Glomerular visceral epithelial cell (primary cell): Measurements from ENCODE around the gene POU4F2.

Source experiments
- DNase-seq: peaks from one replicate; pipeline ENCODE4 v3.0.0-alpha.2; 2016; ENCODE audit errors: extremely low spot score

The POU4F2 gene, protein sequence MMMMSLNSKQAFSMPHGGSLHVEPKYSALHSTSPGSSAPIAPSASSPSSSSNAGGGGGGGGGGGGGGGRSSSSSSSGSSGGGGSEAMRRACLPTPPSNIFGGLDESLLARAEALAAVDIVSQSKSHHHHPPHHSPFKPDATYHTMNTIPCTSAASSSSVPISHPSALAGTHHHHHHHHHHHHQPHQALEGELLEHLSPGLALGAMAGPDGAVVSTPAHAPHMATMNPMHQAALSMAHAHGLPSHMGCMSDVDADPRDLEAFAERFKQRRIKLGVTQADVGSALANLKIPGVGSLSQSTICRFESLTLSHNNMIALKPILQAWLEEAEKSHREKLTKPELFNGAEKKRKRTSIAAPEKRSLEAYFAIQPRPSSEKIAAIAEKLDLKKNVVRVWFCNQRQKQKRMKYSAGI

DNA sequence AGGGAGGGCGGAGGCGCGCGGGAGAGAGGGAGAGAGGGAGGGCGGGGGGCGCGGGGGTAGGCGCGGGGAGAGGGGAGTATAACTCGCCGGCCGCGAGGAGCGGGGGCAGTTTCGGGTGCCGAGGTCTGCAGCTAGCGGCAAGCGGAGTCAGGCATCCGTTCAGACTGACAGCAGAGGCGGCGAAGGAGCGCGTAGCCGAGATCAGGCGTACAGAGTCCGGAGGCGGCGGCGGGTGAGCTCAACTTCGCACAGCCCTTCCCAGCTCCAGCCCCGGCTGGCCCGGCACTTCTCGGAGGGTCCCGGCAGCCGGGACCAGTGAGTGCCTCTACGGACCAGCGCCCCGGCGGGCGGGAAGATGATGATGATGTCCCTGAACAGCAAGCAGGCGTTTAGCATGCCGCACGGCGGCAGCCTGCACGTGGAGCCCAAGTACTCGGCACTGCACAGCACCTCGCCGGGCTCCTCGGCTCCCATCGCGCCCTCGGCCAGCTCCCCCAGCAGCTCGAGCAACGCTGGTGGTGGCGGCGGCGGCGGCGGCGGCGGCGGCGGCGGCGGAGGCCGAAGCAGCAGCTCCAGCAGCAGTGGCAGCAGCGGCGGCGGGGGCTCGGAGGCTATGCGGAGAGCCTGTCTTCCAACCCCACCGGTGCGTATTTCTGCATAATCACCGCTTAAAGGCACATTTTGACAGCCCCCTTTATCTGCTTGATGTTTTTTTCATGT is at the start of gene POU4F2:
Gene POU4F2 (plus strand): TSS at position 108 of the 720 bp plus-strand sequence. CDS start 248 bp downstream, at position 356.
- peak; percentile 39 for DNase-seq

DNA sequence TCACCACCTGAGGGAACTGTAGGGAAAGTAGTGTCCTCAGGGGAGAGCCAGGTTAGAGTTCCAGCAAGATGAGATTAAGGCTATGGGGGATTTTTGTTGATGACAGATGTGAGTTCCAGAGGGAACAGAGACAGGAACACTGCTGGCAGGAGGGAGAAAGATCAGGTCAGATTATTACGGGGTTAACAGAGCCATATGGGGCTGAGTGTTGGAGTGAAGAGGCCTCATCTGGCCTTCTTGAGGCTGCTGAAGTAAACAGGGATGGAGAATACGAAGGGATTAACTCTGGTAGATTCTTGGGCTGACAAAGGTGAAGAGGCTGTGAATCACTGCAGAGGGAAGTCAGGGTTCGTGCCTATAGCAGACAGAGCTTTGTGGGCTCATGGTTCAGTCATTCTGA is 47.9 kb upstream of the POU4F2 start:
- no peak for DNase-seq

DNA sequence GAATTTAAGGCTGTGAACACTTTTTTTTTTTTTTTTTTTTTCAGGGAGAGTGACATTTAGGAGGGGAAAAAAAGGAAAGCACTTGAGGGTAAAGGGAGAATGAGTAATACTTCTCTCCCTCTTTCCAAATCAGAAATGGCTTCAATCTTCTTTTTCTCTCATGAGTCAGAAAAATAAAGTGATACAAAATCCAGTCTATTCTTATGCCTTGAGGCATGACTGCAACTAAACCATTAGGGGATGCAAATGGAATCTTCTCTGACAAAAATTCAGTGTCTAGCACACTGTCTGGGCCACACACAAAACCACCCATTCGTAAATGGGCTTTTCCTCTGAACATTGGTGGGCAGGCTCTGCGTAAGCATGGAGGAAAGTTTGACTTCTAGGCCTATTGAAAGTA is 46.7 kb upstream of the POU4F2 start:
- DNase-seq = no peak

DNA sequence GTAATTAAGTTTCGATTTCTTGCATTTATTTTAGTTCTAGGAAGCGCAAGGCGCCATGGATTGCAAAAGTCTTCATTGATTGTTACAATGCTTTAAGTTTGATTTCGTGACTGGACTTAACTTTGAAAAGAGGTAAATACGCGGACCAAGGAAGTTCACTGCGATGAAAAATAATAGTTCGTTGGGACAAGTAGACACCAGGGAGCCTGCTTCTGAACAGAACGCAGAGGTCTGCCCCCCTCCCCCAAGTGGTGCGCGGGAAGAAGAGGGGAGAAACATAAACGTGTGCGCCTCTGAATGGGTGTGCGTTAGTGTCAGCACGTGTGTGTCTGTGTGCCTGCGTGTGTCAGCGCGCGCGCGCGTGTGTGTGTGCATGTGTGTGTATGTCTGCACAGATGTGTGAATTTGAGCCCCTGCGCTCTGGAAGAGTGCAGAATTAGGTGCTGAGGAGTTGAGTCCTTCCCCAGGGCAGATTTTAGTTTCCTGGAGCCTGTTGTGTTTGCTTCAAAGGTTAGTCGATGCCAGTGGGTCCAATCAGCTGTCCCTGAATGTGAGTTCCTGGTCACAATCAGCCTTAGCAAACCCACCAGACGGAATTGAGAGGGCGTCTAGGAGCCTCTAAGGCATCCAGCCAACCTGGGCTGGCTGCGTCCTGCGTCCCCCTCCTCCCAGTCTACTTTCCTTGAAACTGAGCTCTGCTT is 5.8 kb upstream of the POU4F2 start:
- DNase-seq = no peak

DNA sequence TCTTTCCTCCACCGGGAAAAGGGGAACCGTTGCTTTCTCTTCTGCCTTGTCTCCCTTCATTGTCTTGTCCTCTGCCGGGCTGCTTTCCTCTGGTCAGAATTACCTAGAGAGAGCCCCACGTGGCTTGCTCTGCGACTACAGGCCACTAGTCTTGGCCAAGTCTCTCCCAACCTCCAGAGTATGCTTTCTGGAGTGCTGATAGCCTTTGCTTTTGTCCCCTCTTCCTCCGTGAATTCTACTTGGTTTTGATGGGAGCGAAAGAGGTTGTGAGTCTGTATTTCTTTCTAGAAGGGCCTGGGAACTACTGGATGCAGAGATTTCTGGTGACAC is 5.3 kb upstream of the POU4F2 start:
- no peak for DNase-seq

DNA sequence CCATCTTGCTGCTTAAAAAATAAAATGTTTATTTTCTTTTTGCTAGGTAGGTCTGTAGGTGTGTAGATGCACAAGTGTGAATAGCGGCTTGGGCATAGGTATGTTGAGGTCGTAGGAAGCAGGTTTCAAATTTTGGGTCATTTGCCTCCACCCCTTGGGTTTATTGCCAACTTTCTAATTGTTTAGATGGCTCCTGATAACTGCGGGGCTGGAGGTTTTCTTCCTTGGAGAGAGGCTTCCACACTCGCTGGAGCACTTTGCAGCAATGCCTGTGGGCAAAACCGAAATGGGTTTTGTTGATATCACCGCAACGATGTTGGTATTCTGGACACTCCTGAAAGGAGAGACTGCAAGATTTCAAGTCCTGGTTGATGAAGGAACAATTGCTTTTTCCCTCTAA is 3.9 kb upstream of the POU4F2 start:
- DNase-seq = no peak

DNA sequence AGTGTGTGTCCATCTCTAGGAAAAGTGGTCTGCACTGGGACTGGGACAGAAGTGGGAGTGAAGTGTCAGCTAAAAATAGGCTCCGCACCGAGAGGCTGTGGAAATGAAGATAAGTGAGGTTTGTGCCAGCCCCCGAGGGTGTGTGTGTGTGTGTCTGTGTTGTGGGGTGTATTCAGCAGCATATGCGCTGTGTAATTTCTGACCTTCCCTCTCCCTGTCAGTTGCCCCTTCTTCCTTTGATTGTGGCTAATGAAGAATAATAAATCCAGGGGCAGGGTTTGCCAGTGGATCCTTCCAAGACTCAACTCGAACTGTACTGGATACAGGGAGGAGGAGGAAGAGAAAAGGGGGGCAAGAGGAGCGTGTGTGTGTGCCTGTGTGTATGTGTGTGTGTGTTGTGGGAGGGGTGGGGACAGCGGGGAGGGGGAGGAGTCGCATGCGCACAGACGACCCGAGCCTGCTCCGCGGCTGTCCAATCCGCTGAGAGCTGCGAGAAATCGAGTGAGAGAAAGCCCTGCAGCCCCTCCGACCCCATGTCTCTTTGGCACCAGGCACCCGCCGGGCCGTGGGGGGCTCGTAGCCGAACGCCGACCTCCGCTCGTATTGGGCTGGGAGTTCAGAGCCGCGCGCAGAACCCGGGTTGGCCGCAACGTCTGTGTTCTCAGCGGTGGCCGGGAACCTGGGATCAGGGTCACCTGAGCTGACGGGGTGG is 916 bp upstream of the POU4F2 start:
- peak; percentile 8 for DNase-seq

DNA sequence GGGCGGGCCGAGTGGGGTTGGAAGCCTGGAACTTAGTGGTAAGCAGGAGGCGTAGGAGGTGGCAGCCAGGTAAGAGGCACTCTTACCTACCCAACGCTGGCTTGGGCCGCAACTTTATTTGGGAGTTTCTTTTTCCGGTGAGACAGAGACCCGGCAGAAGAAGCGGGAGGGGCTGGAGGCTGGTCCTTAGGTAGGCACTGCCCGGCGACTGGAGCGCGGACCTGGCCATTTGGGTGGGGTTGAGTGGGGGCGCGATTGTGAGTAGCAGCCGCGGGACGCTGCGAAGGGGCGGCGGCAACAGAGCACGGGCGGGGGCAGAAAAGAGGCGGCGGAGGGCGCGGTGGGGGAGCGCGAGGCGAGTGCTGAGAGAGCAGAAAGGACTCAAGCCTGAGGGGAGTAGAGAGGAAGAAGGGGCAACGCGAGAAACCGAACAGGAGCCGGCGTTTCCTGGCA is 334 bp upstream of the POU4F2 start:
- no peak for DNase-seq

DNA sequence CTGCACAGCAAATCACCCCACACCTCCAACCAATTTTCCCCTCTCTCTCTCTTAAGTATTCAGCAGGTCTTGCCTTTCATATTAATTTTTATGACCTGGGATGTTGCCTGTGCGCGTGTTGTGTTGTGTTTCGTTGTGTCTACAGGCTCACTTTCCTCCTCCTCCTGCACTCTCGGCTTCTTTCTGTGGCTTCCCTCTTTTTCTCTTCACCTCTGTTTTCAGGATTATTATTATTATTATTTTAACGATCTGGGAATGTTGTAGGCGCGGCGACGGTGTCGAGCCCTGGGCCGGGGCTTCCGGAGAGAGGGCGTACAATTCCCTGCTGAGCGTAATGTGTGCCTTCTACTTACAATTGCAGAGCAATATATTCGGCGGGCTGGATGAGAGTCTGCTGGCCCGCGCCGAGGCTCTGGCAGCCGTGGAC is 826 bp downstream of the POU4F2 start:
- DNase-seq = no peak

DNA sequence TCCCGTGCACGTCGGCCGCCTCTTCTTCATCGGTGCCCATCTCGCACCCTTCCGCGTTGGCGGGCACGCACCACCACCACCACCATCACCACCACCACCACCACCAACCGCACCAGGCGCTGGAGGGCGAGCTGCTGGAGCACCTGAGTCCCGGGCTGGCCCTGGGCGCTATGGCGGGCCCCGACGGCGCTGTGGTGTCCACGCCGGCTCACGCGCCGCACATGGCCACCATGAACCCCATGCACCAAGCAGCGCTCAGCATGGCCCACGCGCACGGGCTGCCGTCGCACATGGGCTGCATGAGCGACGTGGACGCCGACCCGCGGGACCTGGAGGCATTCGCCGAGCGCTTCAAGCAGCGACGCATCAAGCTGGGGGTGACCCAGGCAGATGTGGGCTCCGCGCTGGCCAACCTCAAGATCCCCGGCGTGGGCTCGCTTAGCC is 1.4 kb downstream of the POU4F2 start:
- DNase-seq = no peak

DNA sequence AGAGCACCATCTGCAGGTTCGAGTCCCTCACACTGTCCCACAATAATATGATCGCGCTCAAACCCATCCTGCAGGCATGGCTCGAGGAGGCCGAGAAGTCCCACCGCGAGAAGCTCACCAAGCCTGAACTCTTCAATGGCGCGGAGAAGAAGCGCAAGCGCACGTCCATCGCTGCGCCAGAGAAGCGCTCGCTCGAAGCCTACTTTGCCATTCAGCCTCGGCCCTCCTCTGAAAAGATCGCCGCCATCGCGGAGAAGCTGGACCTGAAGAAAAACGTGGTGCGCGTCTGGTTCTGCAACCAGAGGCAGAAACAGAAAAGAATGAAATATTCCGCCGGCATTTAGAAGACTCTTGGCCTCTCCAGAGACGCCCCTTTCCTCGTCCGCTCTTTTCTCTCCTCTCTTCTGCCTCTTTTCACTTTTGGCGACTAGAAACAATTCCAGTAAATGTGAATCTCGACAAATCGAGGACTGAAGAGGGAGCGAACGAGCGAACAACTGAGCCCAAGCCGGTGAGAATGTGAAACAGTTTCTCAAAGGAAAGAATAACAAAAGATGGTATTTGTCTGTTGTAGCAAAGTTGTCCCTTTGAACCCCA is 1.9 kb downstream of the POU4F2 start:
- DNase-seq = no peak

DNA sequence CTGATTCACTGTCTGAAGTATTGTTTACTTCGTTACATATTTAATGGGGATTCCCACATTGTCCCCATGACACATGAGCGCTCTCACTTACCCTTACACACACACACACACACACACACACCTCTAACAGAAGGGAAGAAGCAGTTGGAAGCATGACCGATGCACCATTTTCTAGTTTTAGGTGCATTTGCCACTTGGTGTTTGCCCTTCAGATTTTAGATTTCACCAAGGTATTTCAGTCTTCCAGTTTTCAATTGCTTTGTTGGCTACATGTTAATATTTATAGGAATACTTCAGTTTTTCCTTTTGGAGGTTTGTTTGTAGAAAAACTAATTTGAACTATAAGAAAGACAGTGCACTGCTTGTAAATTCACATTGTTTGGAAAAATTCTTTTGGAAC is 3.1 kb downstream of the POU4F2 start:
- DNase-seq = no peak

DNA sequence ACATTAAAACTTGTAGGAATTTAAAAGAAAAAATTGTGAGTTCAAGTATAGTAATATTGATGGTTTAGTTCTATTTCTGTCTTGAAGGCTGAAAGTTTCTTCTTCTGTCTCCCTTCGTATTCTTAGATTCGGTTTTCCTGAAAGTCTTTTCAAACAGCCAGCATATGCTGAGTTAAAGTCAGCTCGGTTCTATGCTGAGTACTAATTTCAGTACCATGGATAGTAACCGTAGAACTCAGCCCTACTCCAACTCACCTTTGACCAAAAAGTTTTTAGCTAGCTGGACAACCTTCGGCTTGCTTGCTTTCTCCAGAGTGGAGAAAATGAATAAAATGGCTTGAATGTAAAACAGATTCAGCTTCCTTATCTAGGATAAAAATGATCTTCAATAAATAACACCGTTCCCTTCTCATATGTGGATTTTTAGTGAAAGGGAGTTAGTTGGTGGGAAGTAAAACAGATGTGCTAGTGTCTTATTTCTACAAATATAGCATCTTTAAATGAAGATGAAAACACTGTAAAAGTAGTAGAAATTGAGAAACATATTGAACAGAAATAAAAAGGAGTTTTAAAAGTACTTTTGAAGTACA is 5.2 kb downstream of the POU4F2 start:
- peak; percentile 29 for DNase-seq

DNA sequence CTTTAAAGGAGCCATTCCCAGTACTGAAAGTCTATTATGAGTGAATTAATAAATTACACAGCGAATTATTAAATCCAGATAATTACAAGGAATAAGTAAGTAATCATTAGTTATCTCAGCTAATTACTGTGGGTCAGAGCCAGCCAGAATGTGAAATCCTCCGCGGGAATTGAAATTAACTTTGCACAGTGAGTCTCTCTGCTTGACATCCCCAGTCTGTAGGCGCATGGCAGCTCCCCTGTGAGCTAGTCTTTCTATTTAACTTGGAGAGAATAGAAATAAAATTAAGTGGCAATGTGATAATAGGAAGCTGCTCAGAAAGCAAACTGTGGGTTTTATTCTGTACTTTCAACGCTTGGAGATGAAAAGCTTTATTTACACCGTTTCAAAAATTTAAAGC is 7.2 kb downstream of the POU4F2 start:
- DNase-seq = no peak

DNA sequence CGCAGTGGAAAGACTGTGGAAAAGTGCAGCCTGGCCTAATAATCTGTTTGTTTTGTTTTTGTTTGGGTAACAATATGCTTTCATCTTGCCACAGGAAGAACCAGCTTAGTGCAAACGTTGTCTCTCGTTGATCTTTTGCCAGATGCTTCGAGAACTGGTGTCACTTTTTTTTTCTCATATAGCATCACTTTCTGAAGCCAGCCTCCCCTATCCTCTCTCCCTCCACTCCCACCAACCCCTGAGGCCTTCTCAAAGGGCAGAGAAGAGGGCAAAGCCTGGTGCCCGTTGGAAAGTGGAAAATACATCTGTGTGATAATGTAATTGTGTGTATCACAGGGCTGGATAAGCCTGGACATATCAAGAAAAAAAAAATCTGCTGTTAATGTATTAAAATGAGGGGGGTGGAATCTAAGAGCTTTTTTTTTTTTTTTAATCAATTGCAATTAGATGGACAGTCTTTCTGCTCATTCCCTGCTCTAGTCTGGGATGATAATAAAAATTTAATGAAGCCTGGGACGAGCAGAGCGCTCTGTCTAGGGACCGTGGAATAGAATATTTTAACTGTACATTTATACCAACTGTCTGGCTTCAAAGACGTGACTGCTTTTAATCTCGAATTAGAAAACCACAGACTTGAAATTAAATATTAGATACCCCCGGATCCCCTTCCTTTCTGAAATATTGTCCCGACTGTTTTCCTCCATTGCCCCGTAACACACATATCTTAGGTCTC is 8.1 kb downstream of the POU4F2 start:
- DNase-seq = no peak

DNA sequence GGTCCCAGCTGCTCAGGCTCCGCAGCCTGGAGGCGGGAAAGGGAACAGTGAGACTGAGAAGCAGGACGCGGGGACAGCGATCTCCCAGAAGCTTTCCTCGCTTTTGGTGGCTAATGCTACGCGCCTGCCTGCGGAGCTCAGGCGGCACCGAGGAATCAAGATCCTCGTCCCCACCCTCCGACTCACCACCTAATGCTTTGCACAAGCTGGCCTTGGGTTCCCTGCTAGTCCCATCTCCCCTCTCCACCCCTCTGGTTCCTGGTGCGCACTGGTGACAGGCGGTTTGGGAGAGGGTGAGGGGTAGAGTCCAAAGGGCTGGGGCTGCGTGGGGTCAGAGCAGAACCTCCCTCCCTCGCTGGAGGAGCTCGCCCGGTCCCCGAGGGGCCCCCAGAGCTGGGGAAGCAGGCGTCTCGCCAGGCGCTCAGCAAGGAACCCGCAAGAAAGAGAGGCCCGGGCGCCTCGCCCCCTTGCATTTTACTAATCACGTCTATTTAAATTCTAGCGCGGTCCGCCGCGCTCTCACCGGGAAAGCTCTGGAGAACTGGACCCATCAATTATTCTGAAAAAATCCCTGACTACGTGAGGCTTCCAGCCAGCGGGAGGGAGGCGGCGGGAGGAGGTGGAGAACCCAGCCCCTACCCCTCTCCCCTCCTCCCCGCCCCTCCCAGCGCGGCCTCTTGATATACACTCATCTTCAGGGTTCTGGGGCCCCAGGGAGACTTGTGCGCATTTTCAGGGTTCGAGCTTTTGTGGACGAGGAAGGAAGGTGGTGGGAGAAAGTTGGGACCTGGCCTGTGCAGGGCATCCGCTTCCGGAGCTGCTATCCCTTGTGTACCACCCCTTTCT is 9.1 kb downstream of the POU4F2 start:
- DNase-seq = no peak

DNA sequence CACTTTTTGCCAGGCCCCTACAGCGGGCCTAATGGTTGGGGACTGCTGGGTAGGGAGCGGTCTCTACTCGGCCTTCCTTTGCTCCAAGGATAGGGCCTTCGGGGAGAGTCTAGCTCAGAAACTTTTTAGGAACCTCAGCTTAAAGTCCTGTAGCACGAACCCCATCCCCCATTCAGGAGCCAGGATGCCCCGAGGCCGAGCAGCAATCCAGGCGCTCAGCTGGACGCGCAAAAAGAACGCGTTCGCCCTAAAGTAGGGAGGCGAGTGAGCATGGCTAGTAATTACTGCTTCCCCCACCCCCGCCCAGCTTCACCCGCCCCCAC is 9.7 kb downstream of the POU4F2 start:
- no peak for DNase-seq

DNA sequence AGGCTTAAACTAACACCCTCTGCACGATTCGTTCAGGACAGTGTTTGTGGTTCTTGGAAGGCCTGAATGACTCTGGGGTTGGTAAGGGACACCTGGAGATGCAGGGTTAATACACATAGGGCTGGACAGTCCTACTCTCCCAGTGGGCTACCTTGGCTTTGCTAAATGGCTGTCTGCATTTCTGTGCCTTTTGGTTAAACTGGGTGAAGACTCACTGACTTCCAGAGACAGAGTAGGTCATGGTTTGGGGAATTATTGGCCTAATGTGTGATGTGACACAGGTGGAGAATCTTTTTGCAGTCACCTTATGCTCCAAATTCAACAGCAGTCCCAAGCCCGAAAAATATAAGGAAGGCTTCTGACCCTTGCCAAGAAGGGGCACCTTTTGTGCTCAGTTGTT is 10.5 kb downstream of the POU4F2 start:
- no peak for DNase-seq

DNA sequence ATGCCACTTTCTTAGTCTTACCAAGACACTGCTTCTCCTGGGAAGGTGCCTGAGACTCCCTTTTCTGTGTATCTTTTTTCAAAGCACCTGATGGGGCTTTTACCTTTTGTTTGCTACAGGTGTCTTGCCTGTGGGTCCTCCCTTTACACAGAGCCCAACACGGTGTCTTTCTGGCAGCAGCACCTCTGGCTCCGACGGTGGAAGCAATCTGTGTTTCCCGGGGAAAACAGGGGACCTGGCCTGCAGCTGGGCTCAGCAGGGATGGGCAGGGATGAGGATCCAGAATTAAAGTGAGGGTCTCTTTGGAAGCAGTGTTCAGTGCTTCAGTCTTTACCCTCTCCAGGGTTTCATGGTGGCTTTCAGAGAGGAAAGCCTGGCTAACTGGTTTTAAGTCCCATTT is 11.3 kb downstream of the POU4F2 start:
- DNase-seq = no peak
